Measurements from ENCODE around the gene ITGB7.

The ITGB7 gene

DNA sequence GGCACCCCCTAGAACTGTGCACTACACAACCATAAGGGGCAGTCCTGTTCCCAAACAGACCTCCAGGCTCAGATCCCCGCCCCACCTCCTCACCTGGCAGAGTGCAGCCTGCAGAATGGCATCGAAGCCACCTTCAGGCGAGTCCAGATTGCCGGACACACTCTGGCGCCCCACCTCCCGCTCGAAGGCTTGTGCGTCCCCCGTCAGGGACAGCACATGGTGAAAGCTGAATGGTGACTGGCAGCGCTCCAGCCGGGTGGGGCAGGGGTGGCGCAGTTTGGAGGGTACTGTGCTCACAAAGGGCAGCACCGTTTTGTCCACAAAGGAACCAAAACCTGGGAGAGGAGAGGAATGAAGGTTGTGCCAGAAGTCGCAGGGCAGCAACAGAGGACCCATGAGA is 10.6 kb downstream of the ITGB7 start:
- DNase-seq (ENCODE audit: low read depth in 2 of 2) = no peak

DNA sequence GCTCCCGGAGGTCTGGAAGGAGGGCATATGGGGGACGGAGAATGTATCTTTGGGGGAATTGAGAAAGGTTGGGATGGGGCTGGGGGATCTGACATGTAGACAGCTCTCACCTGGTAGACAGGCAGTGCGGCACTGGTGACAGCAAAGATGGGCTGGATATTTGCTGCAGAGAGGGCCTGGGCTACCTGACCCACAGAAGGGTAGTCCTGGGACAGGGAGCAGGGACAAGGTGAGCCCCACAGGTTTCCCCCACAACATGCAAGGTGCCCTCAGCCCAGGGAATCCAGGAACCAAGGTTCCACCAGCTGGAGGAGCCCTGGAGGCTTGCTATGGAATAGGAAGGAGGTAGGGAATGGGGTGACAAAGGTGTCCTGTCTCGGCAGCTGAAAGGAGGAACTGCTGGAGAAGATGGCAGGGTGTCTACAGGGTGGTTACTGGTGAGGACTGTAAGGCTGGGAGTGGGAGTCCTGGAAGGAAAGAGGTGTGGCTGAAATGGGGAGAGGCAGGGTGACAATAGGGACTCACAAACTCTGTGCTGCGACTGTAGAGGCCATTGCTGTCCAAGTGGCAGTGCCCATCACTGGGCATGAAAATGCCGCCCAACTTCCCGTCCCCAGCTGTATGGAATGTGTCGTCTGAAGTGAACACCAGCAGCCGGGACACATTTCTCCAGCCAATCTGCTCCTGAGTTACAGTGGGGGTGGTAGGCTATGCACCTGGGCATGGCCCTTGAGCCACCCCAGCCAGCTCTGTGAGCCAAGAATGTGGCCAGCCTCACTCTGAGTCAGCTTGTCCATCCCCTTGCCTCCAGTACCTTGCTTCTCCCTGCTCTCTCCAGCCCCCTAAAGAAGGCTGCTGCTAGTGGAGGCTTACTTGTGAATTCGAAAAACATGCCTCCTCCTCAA is 11.3 kb downstream of the ITGB7 start:
- no peak for DNase-seq (ENCODE audit: low read depth in 2 of 2)

DNA sequence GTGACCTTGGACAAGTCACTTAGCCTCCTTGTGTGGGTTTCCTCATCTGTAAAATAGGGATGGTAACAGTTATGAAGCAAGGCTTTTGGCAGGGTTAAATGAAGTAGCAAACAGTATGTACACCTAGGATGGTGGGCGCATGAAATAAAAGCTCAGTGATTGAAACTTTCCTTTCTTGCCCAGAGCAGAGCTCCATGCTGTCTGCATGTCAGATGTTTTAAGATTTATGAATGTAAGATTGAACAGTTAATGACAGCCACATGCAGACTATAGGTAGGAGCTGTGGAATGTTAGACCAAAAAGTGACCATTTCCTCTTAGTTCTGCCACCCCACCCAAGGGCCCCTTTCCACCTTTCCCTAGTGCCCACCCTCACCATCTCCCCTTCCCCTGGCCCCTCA is 12.1 kb downstream of the ITGB7 start:
- DNase-seq (ENCODE audit: low read depth in 2 of 2) = no peak

DNA sequence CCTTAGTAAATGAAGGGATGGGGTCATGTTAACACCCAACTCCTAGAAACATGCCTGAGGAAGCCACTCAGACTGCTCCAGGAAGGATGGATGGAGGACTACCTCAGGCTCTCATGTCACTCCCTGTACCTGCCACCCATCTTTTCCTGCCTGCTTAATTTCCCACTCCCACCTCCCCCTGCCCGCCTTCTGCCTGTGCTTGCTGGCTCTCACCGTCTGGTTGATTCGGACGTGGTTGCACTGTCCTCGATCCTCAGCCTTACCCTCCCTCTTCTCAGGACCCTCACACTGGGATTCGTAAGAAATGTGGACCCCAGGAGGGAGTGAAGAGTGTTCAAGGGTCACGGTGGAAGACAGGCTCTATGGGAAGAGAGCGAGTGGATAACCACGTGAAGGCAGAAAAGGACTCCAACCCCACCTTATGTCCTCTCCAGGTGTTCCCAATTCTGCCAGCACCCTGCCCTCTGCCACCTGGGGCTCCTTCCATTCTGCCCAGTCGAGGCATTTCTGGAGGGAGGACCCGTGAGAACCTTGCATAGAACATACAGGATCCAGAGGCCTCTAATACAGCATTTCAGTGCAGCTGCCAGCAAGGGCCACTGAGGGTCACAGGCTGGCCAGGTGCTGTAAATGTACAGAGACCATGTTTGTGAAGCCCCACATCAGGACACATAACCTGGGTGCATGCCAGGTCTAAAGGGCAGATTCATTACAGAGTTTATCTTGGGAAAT is 12.9 kb downstream of the ITGB7 start:
- no peak for DNase-seq (ENCODE audit: low read depth in 2 of 2)

DNA sequence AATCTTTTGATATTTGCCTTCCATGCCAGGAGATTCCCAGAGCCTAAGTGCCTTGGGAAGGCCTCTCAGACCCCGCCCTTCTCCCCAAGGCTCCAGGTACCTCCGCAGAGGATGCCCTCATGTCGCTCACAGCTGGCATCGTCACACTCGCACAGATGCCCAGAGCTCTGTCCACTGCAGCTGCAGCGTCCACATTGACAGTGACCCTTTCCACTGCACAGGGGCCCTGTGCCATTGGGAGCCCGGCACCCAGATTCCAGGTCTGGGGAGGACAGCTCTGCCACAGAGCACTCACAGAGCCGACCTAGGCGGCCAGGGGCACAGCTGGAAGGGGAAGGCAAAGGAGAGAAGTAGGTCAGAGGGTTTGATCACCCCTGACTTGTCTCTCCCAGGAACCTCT is 14.0 kb downstream of the ITGB7 start:
- no peak for DNase-seq (ENCODE audit: low read depth in 2 of 2)

DNA sequence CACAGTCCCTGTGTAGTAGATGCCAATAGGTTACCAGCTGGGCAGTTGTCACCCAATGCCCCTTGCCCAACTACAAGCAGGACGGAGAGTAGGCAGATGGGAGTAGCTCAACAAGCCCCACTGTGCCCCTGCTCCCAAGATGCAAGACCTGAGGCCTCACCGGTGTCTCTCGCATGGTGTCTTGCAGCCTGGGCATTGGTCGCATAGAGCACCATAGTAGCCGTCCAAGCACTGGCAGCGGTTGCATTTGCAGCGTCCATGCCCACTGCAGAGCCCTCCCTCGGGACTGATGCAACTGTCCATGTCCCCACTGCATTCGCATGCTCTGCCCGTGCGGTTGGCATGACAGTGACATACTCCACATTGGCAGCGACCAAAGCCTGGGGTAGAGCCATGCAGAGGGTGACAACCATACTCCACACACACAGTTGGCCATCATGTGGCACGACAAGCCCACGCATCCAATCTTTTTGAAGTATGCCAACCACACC is 14.5 kb downstream of the ITGB7 start:
- DNase-seq (ENCODE audit: low read depth in 2 of 2) = no peak

DNA sequence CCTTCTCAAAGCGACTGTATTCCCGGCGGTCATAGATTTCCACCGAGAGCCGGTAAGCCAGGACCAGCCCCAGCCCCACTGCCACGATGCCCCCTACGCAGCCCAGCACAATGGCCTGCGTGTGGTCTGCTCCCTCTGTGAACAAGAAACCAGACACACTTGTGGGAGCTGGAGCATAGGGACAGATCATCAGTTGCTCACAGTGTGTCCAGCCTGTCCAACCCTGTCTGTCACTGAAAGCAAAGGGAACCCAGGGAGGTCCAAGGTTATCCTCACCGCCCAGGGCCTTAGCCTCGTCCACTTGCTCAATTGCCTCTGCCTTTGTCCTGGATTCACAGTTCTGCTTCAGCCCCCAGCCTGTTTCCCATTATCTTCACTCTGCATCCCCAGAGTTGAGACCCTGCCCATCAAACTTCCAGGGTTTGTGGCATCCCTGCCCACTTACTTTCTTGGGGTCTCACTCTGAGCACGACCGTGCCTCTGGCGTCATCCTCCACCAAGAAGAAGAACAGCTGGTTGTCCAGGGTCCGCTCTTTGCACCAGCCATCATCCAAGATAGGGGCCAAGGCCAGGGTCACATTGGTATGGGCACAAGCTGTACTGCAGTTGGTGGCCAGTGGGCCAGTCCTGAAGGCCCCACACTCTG is 15.0 kb downstream of the ITGB7 start:
- DNase-seq (ENCODE audit: low read depth in 2 of 2) = no peak

DNA sequence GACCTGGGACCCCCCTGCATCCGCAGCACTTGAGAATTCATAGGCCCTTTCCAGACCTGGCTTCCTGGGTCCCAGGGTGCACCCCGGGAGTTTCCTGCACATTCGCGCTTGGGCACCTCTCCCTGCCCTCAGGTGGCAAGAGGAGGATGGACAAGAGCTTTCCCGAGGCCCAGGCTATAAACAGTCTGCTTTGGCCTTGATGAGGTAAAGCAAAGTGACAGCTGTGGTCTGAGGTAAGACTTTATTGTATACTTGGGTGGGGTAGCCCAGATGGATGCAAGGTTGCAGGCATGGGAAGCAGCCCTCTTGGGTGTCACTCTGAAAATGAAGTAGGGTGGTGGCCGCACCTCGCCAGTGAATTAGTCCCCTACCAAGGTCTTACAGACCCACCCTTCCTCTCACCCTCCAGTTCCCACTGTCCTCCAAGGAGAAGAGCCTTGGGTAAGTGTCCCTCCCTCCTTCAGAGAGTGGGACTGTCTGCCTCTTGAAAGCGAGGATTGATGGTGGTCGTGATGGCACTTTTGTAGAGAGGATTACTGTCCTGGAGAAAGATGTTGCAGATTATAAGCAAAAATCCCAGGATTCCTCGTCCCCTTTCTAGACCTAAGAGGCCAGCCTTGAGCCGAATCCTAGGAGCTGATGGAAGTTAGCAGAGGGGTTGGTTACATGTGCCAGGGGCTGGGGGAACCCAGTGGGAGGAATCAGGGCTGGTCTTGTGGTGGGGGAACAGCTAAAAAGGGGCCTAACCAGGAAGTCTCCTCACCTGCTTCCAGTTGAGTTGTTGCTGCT is 15.8 kb downstream of the ITGB7 start:
- DNase-seq (ENCODE audit: low read depth in 2 of 2) = no peak

DNA sequence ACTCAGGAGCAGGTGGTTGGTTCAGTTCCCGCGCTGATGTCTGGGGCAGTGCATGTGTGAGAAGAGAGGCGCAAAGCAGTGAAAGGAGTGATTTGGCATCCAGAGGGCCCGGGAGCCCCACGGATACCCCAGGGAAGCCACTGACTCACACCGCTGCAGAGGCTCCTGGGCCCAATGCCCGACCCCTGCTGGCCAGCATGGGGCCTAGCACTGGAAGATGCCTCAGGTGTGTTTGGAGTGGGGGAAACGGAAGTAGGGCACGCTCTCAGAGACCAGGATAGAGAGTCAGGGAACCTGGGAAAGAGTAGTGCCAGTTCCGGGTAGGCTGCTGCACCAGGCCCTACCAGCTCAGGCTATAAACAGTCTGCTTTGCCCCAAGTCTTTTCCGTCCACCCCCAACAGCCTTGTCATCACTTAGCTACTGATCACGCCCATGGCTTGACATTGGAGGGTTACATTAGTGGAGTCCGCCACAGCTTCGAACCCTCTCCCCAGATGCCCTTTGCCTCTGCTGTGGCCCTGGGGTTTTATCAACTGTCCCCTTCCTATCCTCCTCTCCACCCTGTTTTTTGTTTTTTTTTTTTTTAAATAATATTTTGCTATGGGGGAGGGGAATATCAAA is 16.8 kb downstream of the ITGB7 start:
- DNase-seq (ENCODE audit: low read depth in 2 of 2) = peak in 1 of 2 donors; percentile 41

DNA sequence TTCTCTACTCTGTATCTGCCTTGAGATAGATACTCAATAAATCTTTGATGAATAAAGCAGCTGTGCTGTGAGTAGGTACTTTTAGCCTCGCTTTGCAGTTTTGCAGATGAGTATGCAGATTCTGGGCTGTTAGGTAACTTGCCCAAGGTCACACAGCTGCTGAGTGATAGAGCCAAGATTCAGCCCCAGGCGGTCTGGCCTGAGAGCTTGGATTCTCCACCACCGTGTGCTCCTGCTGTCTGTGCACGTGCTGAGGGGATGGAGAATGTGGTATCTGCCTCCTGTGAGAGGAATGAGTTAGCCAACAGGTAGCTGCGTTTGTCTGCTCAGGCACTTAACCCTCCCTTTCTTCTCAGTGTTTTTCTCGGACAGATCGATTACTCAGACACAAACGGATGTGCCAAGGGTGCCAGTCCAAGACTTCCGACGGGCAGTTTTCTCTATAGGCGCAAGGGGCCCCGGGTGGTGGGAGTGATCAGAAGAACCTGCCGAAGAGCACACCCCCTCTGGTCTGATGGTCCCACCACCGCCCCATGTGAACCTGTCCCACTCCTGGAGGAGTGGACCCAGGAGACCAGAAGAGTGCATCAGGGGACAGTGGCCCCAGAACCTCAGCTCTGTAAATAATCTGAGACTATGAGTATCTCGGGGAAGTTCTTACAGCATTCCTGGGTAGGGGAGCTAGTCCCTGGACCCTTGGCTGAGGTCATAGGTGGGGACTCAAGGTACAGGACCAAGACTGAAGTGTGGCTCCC is 19.7 kb downstream of the ITGB7 start:
- no peak for DNase-seq (ENCODE audit: low read depth in 2 of 2)

DNA sequence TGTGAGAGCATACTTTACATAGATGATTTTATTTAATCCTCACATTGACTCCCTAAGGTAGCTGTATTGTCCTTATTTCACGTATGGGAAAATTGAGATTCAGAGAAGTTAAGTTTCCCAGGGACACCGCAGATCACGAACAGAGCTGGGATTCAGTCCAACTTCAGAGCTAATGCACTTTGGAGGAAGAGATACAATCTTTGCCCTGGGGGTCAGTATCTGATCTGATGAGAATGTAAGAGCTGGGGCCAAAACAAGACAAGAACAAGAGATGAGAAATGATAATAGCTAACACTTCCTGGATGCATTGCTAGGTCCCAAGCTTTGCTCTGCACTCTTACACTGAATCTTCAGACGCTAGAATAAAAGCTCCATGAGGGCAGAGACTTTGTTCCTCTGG is 20.3 kb downstream of the ITGB7 start:
- no peak for DNase-seq (ENCODE audit: low read depth in 2 of 2)

DNA sequence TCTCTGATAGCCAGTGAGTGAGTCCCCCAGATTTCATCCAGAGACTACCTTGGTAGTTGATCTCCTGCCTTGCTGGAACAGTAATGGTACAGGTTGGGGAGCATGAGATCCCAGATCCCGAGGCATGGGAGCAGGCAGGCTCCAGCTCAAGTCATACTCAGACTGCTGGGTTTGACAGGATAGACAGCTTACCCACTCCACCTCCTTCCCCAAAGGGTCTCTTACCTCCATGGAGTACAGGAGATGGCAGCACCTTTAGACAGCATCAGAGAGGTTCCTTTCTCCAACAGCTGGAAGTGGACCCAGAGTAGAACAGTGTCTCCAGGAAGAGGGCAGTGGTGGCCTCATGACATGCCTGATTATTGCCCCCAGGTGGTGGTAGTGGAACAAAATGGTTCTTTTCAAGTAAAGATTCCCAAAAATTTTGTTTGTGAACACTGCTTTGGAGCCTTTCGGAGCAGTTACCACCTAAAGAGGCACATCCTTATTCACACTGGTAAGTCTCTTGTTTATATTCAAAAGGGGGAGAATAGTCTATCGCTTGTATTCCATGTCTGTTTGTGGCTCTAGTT is 21.4 kb downstream of the ITGB7 start:
- no peak for DNase-seq (ENCODE audit: low read depth in 2 of 2)

DNA sequence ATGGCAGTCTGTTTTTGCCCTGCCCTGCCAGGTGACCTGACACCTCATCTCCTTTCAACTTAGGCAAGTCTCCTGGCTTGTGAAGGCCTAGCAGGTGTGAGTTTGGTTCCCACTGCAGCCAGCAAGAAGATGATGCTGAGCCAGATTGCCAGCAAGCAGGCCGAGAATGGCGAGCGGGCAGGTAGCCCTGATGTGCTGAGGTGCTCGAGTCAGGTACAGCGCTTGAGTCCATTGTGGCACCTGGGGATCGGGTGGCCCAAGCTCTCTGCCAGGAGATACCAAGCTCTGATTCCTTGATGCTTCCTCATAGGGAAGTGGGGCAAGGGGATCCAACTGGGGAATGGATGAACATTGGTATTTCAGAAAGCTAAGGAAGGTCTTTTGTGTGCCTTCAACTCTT is 22.2 kb downstream of the ITGB7 start:
- no peak for DNase-seq (ENCODE audit: low read depth in 2 of 2)

DNA sequence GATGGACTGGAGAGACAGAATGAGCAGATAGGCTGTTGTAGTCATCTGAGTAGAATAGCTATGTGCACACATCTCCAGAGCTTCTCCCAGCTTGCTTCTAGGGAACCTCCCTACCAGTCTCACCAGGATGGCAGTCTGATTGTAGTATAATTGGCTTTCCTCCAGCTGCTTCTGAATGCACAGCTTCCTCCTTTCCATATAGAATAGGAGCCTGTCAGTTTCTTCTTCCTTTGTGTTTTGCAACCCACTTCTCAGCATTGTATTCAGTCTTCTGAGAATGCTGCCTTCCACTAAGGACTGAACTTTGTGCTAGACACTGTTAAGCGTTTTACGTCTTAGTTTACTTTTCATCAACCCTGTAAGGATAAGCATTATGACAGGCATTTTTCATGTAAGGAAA is 24.1 kb downstream of the ITGB7 start:
- DNase-seq (ENCODE audit: low read depth in 2 of 2) = no peak

DNA sequence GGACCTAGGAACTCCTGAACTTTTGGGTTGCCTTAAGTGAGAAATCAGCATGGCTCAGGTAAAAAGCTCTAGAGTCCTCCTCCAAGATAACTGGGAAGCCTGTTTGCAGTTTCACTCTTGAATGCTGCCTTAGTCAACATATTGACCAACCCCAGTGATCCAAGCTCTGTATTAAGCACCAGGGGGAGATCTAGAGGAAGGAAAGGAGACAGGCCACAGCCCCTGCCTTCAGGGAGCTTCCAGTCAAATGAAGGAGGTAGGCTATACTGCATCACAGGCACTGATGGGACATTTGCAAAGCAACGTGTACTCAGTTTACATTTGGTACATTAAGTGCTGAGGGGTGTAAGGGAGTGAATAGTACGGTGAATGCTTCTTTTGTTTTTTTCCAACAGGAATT is 25.1 kb downstream of the ITGB7 start:
- DNase-seq (ENCODE audit: low read depth in 2 of 2) = no peak

DNA sequence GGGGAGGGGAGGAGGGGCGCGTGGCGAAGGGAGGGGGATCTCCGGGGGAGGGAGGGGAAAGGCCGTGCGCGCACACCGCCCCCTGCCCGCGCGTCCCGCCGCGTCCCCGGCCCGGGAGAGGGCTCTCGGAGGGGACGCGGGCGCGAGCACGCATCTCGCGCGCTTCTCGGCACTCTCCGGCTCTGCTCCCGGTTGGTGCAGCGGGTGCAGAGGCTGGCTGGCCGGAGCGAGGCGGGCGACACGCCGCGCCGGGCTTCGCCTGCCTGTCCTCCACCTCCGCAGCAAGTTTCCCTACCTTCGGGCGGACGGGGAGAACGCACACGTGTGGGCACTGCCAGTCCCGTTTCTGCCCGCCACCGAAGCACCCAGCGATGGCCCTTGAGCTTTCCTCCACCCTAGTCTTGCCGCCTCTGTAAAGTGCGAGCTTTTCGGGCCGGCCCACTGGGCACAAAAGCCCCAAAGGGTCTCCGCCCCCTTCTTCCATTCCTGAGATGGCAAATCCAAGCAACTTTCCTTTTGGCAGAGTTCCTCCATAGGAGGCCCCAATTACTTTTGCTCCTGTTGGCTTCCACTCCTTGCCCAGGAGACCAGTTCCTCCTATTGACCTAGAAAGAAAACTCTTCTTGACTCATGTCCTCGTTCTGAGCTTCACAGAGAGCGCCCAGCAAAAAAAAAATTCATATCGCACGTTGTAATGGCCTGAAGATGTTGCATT is 26.0 kb downstream of the ITGB7 start:
- DNase-seq (ENCODE audit: low read depth in 2 of 2) = peak; percentile 65 to 78

DNA sequence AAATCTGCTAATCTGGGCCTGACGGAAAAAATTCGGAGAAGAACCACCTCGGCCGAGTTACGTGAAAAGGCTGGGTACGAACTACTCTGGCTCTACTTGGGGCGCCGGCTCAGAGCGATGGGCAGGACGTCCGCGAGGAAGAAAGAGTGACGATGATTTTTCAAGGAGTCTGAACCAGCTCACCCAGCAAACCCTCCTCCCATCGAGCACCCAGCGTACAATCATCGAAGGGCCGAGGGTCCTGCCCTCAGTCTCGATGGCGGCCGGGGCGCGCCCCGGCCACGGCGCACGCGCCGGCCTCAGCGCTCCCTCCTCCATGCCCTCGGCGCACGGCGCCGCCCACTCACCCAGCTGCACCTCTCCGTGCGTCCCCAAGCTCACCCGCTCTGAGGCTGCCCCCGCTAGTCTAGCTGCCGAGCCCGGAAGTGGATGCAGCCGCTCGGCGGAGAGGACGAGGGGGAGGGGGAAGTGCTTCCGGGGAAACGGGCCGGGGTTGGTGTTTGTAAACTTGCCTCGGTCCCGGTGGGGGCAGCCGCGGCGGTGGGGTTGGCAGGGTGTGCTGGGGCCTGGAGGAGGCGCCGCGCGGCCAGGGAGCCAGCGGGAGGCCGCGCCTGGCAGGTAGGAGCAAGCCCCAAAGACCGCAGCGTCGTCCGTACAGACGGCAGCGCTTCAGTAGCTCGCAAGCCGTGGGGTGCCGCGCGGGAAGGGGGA is 26.7 kb downstream of the ITGB7 start, which contains the start of the genes CSAD and ZNF740:
Gene CSAD, minus strand, starts transcription at position 706 of the 711 bp plus-strand sequence. CDS start 7,455 bp downstream, outside the sequence.
Gene ZNF740, plus strand, starts transcription at position 503 of the 711 bp plus-strand sequence. CDS start 1,262 bp downstream, outside the sequence.
- peak; percentile 96 to 99 for DNase-seq (ENCODE audit: low read depth in 2 of 2)

DNA sequence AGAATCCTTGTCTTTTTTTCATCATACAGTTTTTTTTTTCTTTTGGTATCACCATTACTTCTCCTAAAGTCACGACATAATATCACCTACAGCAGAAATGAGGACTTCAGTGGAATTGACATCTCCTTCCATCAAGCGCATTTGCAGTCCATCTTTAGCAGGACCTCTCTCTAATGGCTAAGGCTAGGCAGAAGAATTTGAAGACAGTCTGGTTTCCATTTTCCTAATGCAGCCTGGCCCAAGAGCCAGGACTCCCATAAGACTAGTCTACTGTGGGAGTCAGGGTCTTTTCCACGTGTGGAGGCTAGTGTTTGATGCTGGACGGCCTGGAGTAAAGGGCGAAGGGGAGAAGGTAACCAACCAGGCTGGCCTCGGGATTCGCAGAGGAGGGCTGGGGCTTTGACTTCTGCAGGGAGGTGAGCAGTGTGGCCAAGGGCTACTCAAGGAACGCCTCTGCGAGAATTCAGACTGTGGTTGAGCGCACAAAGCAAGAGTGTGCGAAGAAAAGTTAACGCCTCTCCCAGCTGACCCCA is 27.3 kb downstream of the ITGB7 start:
- no peak for DNase-seq (ENCODE audit: low read depth in 2 of 2)
